GM12878 (cell line): ENCODE measurements around the gene TGFBR3. TPM values are rescaled to one million over a fixed set of nuclear protein-coding genes. Genes with fewer than 3 reads are reported as not detected.

Experiments used
- ATAC-seq: fragments of 200-7000 bp; cut with Tn5 transposase; 3 replicates; pipeline ENCODE4 v1.9.1; 2020; ENCODE audit warnings: mild to moderate bottlenecking, moderate library complexity
- BruUV-seq: library from RNA; stranded (reverse); fragments of 400-500 nt; replicated peaks from 2 replicates; lab custom pipeline; 2021; lab: Mats Ljungman, UMichigan
- CTCF ChIA-PET: fragments of 300-600 bp; sonication (Branson Sonifier 250); formaldehyde crosslinking; extraction: SDS; loops from one replicate; lab custom pipeline; 2021; ENCODE audit warnings: inconsistent platforms; lab: Yijun Ruan, JAX
- POLR2A ChIA-PET: fragments of 350-600 bp; formaldehyde crosslinking; extraction: SDS; loops from one replicate; lab custom pipeline; 2021; ENCODE audit warnings: inconsistent platforms; lab: Charles Lee
- RAD21 ChIA-PET: fragments of 300-600 bp; sonication (Branson Sonifier 250); formaldehyde crosslinking; loops from one replicate; lab custom pipeline; 2023; ENCODE audit warnings: antibody characterized with exemption; ENCODE audit not compliant: unreplicated experiment; lab: Charles Lee
- SMC1A ChIA-PET: fragments of 300-600 bp; sonication (Branson Sonifier 250); formaldehyde crosslinking; loops from one replicate; lab custom pipeline; 2023; ENCODE audit not compliant: unreplicated experiment, uncharacterized antibody; lab: Charles Lee
- DNase-seq: peaks from one replicate; pipeline ENCODE4 v3.0.0-alpha.2; 2011; ENCODE audit warnings: low read depth, low spot score
- FAIRE-seq: peaks from 3 replicates; lab custom pipeline; 2011; peaks lifted over from hg19 to GRCh38; lab: Jason Lieb, UNC
- H2AFZ ChIP-seq: 2 replicates; pipeline ENCODE4 v1.6.0; 2011; ENCODE audit warnings: low read depth, low read length, control low read depth; ENCODE audit not compliant: control insufficient read depth
- H3K27ac ChIP-seq: 2 replicates; pipeline ENCODE4 v1.5.1; 2011; ENCODE audit warnings: control low read depth; ENCODE audit not compliant: control insufficient read depth, insufficient read depth
- H3K27me3 ChIP-seq, 2 experiments: replicated peaks in 1 of 2; 2 replicates each; pipeline versions ENCODE4 v1.6.0 to v1.6.1; 2011; ENCODE audit warnings: low read length in 1 of 2; ENCODE audit not compliant: control insufficient read depth in 2 of 2, insufficient read depth in 2 of 2
- H3K36me3 ChIP-seq, 2 experiments: 2 replicates each; pipeline ENCODE4 v1.5.1; 2011; ENCODE audit warnings: low read length in 1 of 2; ENCODE audit not compliant: control insufficient read depth in 2 of 2, insufficient read depth in 2 of 2
- H3K4me1 ChIP-seq: 2 replicates; pipeline ENCODE4 v1.6.1; 2011; ENCODE audit warnings: mild to moderate bottlenecking, low read length, moderate library complexity, mixed read lengths; ENCODE audit not compliant: control insufficient read depth, insufficient read depth
- H3K4me2 ChIP-seq: 2 replicates; pipeline ENCODE4 v1.6.0; 2011; ENCODE audit warnings: control low read depth; ENCODE audit not compliant: control insufficient read depth, insufficient read depth
- H3K4me3 ChIP-seq: fragments of 200-600 bp; sonication (generic); 2 replicates; pipeline ENCODE4 v1.5.1; 2016
- H3K79me2 ChIP-seq: 2 replicates; pipeline ENCODE4 v1.6.0; 2011; ENCODE audit warnings: low read length; ENCODE audit not compliant: control insufficient read depth, insufficient read depth
- H3K9ac ChIP-seq: 2 replicates; pipeline ENCODE4 v1.8.0; 2011; ENCODE audit warnings: low read length, control low read depth, mixed read lengths; ENCODE audit not compliant: control insufficient read depth, insufficient read depth
- H3K9me3 ChIP-seq: replicated peaks from 3 replicates; pipeline ENCODE4 v1.5.1; 2011; ENCODE audit warnings: mild to moderate bottlenecking, low read length; ENCODE audit not compliant: control insufficient read depth, insufficient read depth
- H4K20me1 ChIP-seq: 2 replicates; pipeline ENCODE4 v1.6.0; 2011; ENCODE audit not compliant: control insufficient read depth, insufficient read depth
- ATF7 ChIP-seq: fragments of 450-650 bp; IDR thresholded peaks from 2 replicates; pipeline ENCODE4 v1.6.1; 2016; ENCODE audit warnings: low read depth, mild to moderate bottlenecking
- EGR1 ChIP-seq, 2 experiments: IDR thresholded peaks; 1 replicate in 1 of 2; 2 replicates in 1 of 2; pipeline ENCODE4 v1.6.1; 2011 to 2012; ENCODE audit warnings: low read depth in 2 of 2, low read length in 2 of 2, borderline replicate concordance in 1 of 2, mild to moderate bottlenecking in 1 of 2, moderate library complexity in 1 of 2
- ETV6 ChIP-seq, 2 experiments: fragments of 450-650 bp in 1 of 2; IDR thresholded peaks in 1 of 2; conservative IDR thresholded peaks in 1 of 2; 2 replicates each; pipeline ENCODE4 v1.6.1; 2014; ENCODE audit warnings: antibody characterized with exemption in 1 of 2, borderline replicate concordance in 1 of 2, low read depth in 1 of 2, mild to moderate bottlenecking in 1 of 2, moderate library complexity in 1 of 2
- HCFC1 ChIP-seq: fragments of 150-350 bp; IDR thresholded peaks from 2 replicates; pipeline ENCODE4 v1.6.1; 2014; ENCODE audit warnings: low read length
- KLF5 ChIP-seq: fragments of 450-650 bp; IDR thresholded peaks from 2 replicates; pipeline ENCODE4 v1.6.1; 2014; ENCODE audit warnings: mild to moderate bottlenecking; ENCODE audit not compliant: partially characterized antibody
- MYB ChIP-seq: fragments of 150-350 bp; IDR thresholded peaks from 2 replicates; pipeline ENCODE4 v1.6.1; 2014; ENCODE audit warnings: mild to moderate bottlenecking, low read depth, low read length, borderline replicate concordance
- NR2F1 ChIP-seq: fragments of 450-650 bp; conservative IDR thresholded peaks from 2 replicates; pipeline ENCODE4 v1.6.1; 2017; ENCODE audit warnings: mild to moderate bottlenecking
- WGBS: methylation state at CpG from one replicate; pipeline ENCODE4 v1.1.6; 2016; ENCODE audit warnings: low lambda C conversion rate; ENCODE audit not compliant: insufficient replicate concordance, insufficient coverage; ENCODE audit errors: missing lambda C conversion rate; 5-methylcytosine and 5-hydroxymethylcytosine counted together
- in situ Hi-C: fragments of 300-500 bp; cut with MboI; formaldehyde crosslinking; loops from 9 replicates; pipeline ENCODE4 v1.14.3; 2018; ENCODE audit warnings: mixed read lengths
- intact Hi-C: fragments of 100-400 bp; cut with micrococcal nuclease; formaldehyde crosslinking; loops from one replicate; pipeline ENCODE4 v1.14.2; 2022; ENCODE audit not compliant: unreplicated experiment
- polyA plus RNA-seq, 11 experiments: library from polyadenylated mRNA; depleted of rRNA in 4 of 11; unstranded in 6 of 11; stranded (reverse) in 5 of 11; fragments of >200 nt; fragmentation: Nextera tagmentation in 4 of 11; fragmentation: Illumina TruSeq in 1 of 11; extraction: Ambion mirVana in 4 of 11; extraction: Trizol in 1 of 11; gene quantifications; 1 replicate in 1 of 11; 2 replicates in 10 of 11; pipeline versions ENCODE4 v1.2.1 to v1.2.3, GENCODE V29; 2011 to 2016; ENCODE audit warnings: inconsistent platforms in 2 of 11, missing spikeins in 2 of 11, low read depth in 1 of 11
- total RNA-seq, 4 experiments: library from RNA; depleted of rRNA in 3 of 4; stranded (reverse); fragments of >200 nt in 3 of 4; fragmentation: Illumina TruSeq in 1 of 4; extraction: Trizol in 1 of 4; gene quantifications; 2 replicates each; pipeline versions ENCODE4 v1.2.1 to v1.2.3, GENCODE V29; 2013 to 2021
- TF ChIP-seq, protein P1 (sequence below): fragments of 450-650 bp; IDR thresholded peaks from 2 replicates; pipeline ENCODE4 v1.6.1; 2017; ENCODE audit warnings: mild to moderate bottlenecking, moderate library complexity
- TF ChIP-seq, protein P2 (sequence below): fragments of 450-650 bp; IDR thresholded peaks from 2 replicates; pipeline ENCODE4 v1.6.1; 2016; ENCODE audit warnings: mild to moderate bottlenecking, moderate library complexity, borderline replicate concordance
- TF ChIP-seq, protein P3 (sequence below): fragments of 450-650 bp; conservative IDR thresholded peaks from 2 replicates; pipeline ENCODE4 v1.6.1; 2017; ENCODE audit warnings: mild to moderate bottlenecking, moderate library complexity
- TF ChIP-seq, protein P4 (sequence below): IDR thresholded peaks from 2 replicates; pipeline ENCODE4 v1.6.1; 2012; ENCODE audit warnings: low read depth, low read length, improper control_type of control experiment
- TF ChIP-seq, protein P5 (sequence below): IDR thresholded peaks from 2 replicates; pipeline ENCODE4 v1.6.1; 2011; ENCODE audit warnings: low read depth, low read length, improper control_type of control experiment, borderline replicate concordance

TGFBR3 gene
- total and polyA plus RNA-seq, 10 of the 15 experiments (the other 5 are each of a cell fraction or from before 2014, with no cell fraction given): 2.7 to 16.5 (median 12.6) TPM

DNA sequence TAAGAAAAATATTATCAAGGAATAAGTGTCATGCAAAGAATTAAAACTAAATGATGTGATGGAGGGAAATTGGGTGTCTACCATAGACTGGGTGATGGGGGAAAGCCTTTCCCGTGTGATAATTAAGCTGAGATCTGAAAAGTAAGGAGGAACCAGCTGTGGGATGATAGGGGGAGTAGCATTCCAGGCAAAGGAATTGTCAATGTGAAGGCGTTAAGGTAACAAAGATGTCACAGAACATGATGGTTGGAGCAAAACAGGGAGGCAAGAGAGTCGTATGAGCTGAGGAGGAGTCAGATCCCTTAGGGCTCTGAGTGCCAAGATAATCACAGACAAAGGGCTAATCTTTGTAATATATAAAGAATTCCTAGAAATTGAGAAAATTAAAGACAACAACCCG lies 215.2 kb downstream of the TGFBR3 start:
- RAD21 ChIA-PET: no interaction called here
- WGBS: 48% methylated on average over 4 of the region's 4 CpGs
- no peak for ATAC-seq
- CTCF ChIA-PET: no interaction called here
- H3K9me3 ChIP-seq: no peaks in the 10 kb centered on the region
- no peak overlapping the region for H3K27ac ChIP-seq
- intact Hi-C loops (no loop called here), in situ Hi-C loops (no loop called here)
- no peaks in the 10 kb centered on the region for H3K27me3 ChIP-seq
- H4K20me1 ChIP-seq: no peaks in the 10 kb centered on the region
- no peak overlapping the region for H2AFZ ChIP-seq
- no peak overlapping the region for H3K4me2 ChIP-seq
- SMC1A ChIA-PET: interaction anchor here (0.7 kb wide), 1 partner anchor 20 kb away, joined by 3 read pairs; no protein-coding TSS in a partner anchor
- no peaks in the 10 kb centered on the region for H3K79me2 ChIP-seq
- POLR2A ChIA-PET: no interaction called here
- FAIRE-seq: no peak
- DNase-seq: no peak
- no peaks in the 10 kb centered on the region for H3K4me1 ChIP-seq
- H3K9ac ChIP-seq: no peak overlapping the region
- BruUV-seq: no TSS peak
- H3K4me3 ChIP-seq: no peak overlapping the region
- no peaks in the 10 kb centered on the region for H3K36me3 ChIP-seq
- TF ChIP-seq, protein P1, sequence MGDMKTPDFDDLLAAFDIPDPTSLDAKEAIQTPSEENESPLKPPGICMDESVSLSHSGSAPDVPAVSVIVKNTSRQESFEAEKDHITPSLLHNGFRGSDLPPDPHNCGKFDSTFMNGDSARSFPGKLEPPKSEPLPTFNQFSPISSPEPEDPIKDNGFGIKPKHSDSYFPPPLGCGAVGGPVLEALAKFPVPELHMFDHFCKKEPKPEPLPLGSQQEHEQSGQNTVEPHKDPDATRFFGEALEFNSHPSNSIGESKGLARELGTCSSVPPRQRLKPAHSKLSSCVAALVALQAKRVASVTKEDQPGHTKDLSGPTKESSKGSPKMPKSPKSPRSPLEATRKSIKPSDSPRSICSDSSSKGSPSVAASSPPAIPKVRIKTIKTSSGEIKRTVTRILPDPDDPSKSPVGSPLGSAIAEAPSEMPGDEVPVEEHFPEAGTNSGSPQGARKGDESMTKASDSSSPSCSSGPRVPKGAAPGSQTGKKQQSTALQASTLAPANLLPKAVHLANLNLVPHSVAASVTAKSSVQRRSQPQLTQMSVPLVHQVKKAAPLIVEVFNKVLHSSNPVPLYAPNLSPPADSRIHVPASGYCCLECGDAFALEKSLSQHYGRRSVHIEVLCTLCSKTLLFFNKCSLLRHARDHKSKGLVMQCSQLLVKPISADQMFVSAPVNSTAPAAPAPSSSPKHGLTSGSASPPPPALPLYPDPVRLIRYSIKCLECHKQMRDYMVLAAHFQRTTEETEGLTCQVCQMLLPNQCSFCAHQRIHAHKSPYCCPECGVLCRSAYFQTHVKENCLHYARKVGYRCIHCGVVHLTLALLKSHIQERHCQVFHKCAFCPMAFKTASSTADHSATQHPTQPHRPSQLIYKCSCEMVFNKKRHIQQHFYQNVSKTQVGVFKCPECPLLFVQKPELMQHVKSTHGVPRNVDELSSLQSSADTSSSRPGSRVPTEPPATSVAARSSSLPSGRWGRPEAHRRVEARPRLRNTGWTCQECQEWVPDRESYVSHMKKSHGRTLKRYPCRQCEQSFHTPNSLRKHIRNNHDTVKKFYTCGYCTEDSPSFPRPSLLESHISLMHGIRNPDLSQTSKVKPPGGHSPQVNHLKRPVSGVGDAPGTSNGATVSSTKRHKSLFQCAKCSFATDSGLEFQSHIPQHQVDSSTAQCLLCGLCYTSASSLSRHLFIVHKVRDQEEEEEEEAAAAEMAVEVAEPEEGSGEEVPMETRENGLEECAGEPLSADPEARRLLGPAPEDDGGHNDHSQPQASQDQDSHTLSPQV: no peak
- TF ChIP-seq KLF5 (no peak), EGR1 (IDR thresholded peaks at IDR 0.05; ENCODE audit: borderline replicate concordance in 1 of 2, low read depth in 2 of 2, low read length in 2 of 2) (no peak), ATF7 (no peak), MYB (no peak), NR2F1 (no peak), ETV6 (conservative IDR thresholded peaks at IDR 0.05 in 1 of 2, IDR thresholded peaks at IDR 0.05 in 1 of 2; ENCODE audit: borderline replicate concordance in 1 of 2, low read depth in 1 of 2) (no peak), HCFC1 (no peak)
- TF ChIP-seq, protein P2, sequence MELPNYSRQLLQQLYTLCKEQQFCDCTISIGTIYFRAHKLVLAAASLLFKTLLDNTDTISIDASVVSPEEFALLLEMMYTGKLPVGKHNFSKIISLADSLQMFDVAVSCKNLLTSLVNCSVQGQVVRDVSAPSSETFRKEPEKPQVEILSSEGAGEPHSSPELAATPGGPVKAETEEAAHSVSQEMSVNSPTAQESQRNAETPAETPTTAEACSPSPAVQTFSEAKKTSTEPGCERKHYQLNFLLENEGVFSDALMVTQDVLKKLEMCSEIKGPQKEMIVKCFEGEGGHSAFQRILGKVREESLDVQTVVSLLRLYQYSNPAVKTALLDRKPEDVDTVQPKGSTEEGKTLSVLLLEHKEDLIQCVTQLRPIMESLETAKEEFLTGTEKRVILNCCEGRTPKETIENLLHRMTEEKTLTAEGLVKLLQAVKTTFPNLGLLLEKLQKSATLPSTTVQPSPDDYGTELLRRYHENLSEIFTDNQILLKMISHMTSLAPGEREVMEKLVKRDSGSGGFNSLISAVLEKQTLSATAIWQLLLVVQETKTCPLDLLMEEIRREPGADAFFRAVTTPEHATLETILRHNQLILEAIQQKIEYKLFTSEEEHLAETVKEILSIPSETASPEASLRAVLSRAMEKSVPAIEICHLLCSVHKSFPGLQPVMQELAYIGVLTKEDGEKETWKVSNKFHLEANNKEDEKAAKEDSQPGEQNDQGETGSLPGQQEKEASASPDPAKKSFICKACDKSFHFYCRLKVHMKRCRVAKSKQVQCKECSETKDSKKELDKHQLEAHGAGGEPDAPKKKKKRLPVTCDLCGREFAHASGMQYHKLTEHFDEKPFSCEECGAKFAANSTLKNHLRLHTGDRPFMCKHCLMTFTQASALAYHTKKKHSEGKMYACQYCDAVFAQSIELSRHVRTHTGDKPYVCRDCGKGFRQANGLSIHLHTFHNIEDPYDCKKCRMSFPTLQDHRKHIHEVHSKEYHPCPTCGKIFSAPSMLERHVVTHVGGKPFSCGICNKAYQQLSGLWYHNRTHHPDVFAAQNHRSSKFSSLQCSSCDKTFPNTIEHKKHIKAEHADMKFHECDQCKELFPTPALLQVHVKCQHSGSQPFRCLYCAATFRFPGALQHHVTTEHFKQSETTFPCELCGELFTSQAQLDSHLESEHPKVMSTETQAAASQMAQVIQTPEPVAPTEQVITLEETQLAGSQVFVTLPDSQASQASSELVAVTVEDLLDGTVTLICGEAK: no peak
- TF ChIP-seq, protein P3, sequence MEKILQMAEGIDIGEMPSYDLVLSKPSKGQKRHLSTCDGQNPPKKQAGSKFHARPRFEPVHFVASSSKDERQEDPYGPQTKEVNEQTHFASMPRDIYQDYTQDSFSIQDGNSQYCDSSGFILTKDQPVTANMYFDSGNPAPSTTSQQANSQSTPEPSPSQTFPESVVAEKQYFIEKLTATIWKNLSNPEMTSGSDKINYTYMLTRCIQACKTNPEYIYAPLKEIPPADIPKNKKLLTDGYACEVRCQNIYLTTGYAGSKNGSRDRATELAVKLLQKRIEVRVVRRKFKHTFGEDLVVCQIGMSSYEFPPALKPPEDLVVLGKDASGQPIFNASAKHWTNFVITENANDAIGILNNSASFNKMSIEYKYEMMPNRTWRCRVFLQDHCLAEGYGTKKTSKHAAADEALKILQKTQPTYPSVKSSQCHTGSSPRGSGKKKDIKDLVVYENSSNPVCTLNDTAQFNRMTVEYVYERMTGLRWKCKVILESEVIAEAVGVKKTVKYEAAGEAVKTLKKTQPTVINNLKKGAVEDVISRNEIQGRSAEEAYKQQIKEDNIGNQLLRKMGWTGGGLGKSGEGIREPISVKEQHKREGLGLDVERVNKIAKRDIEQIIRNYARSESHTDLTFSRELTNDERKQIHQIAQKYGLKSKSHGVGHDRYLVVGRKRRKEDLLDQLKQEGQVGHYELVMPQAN: no peak
- TF ChIP-seq, protein P4, sequence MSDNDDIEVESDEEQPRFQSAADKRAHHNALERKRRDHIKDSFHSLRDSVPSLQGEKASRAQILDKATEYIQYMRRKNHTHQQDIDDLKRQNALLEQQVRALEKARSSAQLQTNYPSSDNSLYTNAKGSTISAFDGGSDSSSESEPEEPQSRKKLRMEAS: no peak
- TF ChIP-seq, protein P5, sequence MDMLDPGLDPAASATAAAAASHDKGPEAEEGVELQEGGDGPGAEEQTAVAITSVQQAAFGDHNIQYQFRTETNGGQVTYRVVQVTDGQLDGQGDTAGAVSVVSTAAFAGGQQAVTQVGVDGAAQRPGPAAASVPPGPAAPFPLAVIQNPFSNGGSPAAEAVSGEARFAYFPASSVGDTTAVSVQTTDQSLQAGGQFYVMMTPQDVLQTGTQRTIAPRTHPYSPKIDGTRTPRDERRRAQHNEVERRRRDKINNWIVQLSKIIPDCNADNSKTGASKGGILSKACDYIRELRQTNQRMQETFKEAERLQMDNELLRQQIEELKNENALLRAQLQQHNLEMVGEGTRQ: no peak
